H9 (cell line): ENCODE measurements around the gene TST. TPM values are rescaled to one million over a fixed set of nuclear protein-coding genes. Genes with fewer than 3 reads are reported as not detected.

ENCODE experiments used
- DNase-seq: peaks from one replicate; pipeline ENCODE4 v3.0.0-alpha.2; 2017
- H2AFZ ChIP-seq: one replicate; pipeline ENCODE4 v1.6.1; 2013; ENCODE audit warnings: mild to moderate bottlenecking, low read length, control low read depth, moderate library complexity
- H2AK5ac ChIP-seq: 2 replicates; pipeline ENCODE4 v1.6.1; 2013; ENCODE audit warnings: low read length, control low read depth, mixed read lengths; ENCODE audit not compliant: insufficient read length
- H2BK120ac ChIP-seq: one replicate; pipeline ENCODE4 v1.6.1; 2013; ENCODE audit warnings: low read depth, mild to moderate bottlenecking, low read length, control low read depth, inconsistent platforms; ENCODE audit not compliant: poor library complexity, severe bottlenecking
- H2BK12ac ChIP-seq: 2 replicates; pipeline ENCODE4 v1.6.1; 2013; ENCODE audit warnings: low read length, control low read depth, mixed read lengths, low read depth; ENCODE audit not compliant: insufficient read length
- H2BK15ac ChIP-seq: 2 replicates; pipeline ENCODE4 v1.6.1; 2013; ENCODE audit warnings: low read depth, low read length, control low read depth
- H2BK20ac ChIP-seq: one replicate; pipeline ENCODE4 v1.6.1; 2013; ENCODE audit warnings: low read depth, mild to moderate bottlenecking, low read length, control low read depth, inconsistent platforms; ENCODE audit not compliant: poor library complexity, severe bottlenecking
- H2BK5ac ChIP-seq: 2 replicates; pipeline ENCODE4 v1.6.1; 2013; ENCODE audit warnings: low read length, control low read depth, mixed read lengths; ENCODE audit not compliant: insufficient read length
- H3K14ac ChIP-seq: 2 replicates; pipeline ENCODE4 v1.6.1; 2013; ENCODE audit warnings: low read length, control low read depth; ENCODE audit not compliant: insufficient read depth
- H3K18ac ChIP-seq: 2 replicates; pipeline ENCODE4 v1.6.1; 2013; ENCODE audit warnings: low read depth, mild to moderate bottlenecking, mixed read lengths, low read length, control low read depth; ENCODE audit not compliant: insufficient read length
- H3K23ac ChIP-seq: 2 replicates; pipeline ENCODE4 v1.6.1; 2013; ENCODE audit warnings: low read length, control low read depth, mixed read lengths, low read depth; ENCODE audit not compliant: insufficient read length
- H3K23me2 ChIP-seq: 2 replicates; pipeline ENCODE4 v1.6.1; 2013; ENCODE audit warnings: low read depth, mild to moderate bottlenecking, mixed read lengths, low read length, control low read depth; ENCODE audit not compliant: insufficient read length, poor library complexity, severe bottlenecking
- H3K27ac ChIP-seq: 2 replicates; pipeline ENCODE4 v1.5.1; 2013; ENCODE audit warnings: low read length, control low read depth, mixed read lengths, low read depth; ENCODE audit not compliant: insufficient read length
- H3K27me3 ChIP-seq: 2 replicates; pipeline ENCODE4 v1.6.1; 2013; ENCODE audit warnings: low read length, control low read depth, inconsistent platforms; ENCODE audit not compliant: insufficient read depth
- H3K4ac ChIP-seq: 2 replicates; pipeline ENCODE4 v1.6.1; 2013; ENCODE audit warnings: low read depth, mild to moderate bottlenecking, control low read depth, inconsistent platforms, low read length, moderate library complexity
- H3K4me1 ChIP-seq: 2 replicates; pipeline ENCODE4 v1.6.1; 2013; ENCODE audit warnings: low read length, control low read depth, inconsistent platforms; ENCODE audit not compliant: insufficient read depth
- H3K4me2 ChIP-seq: 2 replicates; pipeline ENCODE4 v1.6.1; 2013; ENCODE audit warnings: low read length, control low read depth, mixed read lengths; ENCODE audit not compliant: insufficient read length, insufficient read depth
- H3K56ac ChIP-seq: 2 replicates; pipeline ENCODE4 v1.6.1; 2013; ENCODE audit warnings: low read depth, mild to moderate bottlenecking, mixed read lengths, low read length, control low read depth; ENCODE audit not compliant: insufficient read length
- H3K79me1 ChIP-seq: 2 replicates; pipeline ENCODE4 v1.6.1; 2013; ENCODE audit warnings: low read depth, mild to moderate bottlenecking, moderate library complexity, low read length, control low read depth, inconsistent platforms; ENCODE audit not compliant: insufficient read depth, poor library complexity, severe bottlenecking
- H3K79me2 ChIP-seq: 2 replicates; pipeline ENCODE4 v1.6.1; 2013; ENCODE audit warnings: low read length, control low read depth, inconsistent platforms; ENCODE audit not compliant: insufficient read depth
- H3K9ac ChIP-seq: 2 replicates; pipeline ENCODE4 v1.6.1; 2013; ENCODE audit warnings: low read length, control low read depth, mixed read lengths; ENCODE audit not compliant: insufficient read length; ENCODE audit errors: extremely low read depth
- H3K9me3 ChIP-seq: one replicate; pipeline ENCODE4 v1.6.1; 2013; ENCODE audit warnings: low read depth, low read length, inconsistent platforms; ENCODE audit not compliant: control insufficient read depth
- H3T11ph ChIP-seq: one replicate; pipeline ENCODE4 v1.6.1; 2013; ENCODE audit warnings: mild to moderate bottlenecking, low read length, control low read depth, inconsistent platforms
- H4K20me1 ChIP-seq: one replicate; pipeline ENCODE4 v1.6.1; 2013; ENCODE audit not compliant: control insufficient read depth, insufficient read length, insufficient read depth
- H4K5ac ChIP-seq: 2 replicates; pipeline ENCODE4 v1.6.1; 2013; ENCODE audit warnings: low read depth, mild to moderate bottlenecking, mixed read lengths, low read length, control low read depth; ENCODE audit not compliant: insufficient read length
- H4K8ac ChIP-seq: replicated peaks from 2 replicates; pipeline ENCODE4 v1.6.1; 2013; ENCODE audit warnings: low read length, control low read depth, mixed read lengths, low read depth; ENCODE audit not compliant: insufficient read length
- H4K91ac ChIP-seq: 2 replicates; pipeline ENCODE4 v1.6.1; 2013; ENCODE audit warnings: low read depth, mild to moderate bottlenecking, moderate library complexity, mixed read lengths, low read length, control low read depth; ENCODE audit not compliant: insufficient read length
- H3K27ac Mint-ChIP-seq, 3 experiments: 2 replicates in 2 of 3; 3 replicates in 1 of 3; pipeline ENCODE4 v1.8.0; 2020 to 2021; ENCODE audit warnings: mixed read lengths in 3 of 3, mild to moderate bottlenecking in 1 of 3, moderate library complexity in 1 of 3
- H3K27me3 Mint-ChIP-seq: 2 replicates; pipeline ENCODE4 v1.8.0; 2021; ENCODE audit warnings: low read depth, mild to moderate bottlenecking, moderate library complexity, mixed read lengths
- H3K36me3 Mint-ChIP-seq, 3 experiments: 2 replicates in 2 of 3; 3 replicates in 1 of 3; pipeline ENCODE4 v1.8.0; 2020 to 2021; ENCODE audit warnings: low read depth in 3 of 3, mixed read lengths in 3 of 3; ENCODE audit not compliant: insufficient read depth in 1 of 3
- H3K4me1 Mint-ChIP-seq, 2 experiments: 2 replicates each; pipeline ENCODE4 v1.8.0; 2020; ENCODE audit warnings: mixed read lengths in 2 of 2
- H3K4me3 Mint-ChIP-seq, 2 experiments: 2 replicates in 1 of 2; 3 replicates in 1 of 2; pipeline ENCODE4 v1.8.0; 2020 to 2021; ENCODE audit warnings: mild to moderate bottlenecking in 2 of 2, mixed read lengths in 2 of 2, moderate library complexity in 1 of 2
- H3K9me3 Mint-ChIP-seq, 2 experiments: 2 replicates in 1 of 2; 3 replicates in 1 of 2; pipeline ENCODE4 v1.8.0; 2020; ENCODE audit warnings: mild to moderate bottlenecking in 2 of 2, mixed read lengths in 2 of 2, moderate library complexity in 1 of 2
- WGBS: extraction: QIAGEN DNeasy Blood & Tissue Kit; methylation state at CpG from one replicate; pipeline ENCODE4 v1.1.7; 2013; ENCODE audit warnings: missing lambda C conversion rate, low lambda C conversion rate, mixed read lengths; ENCODE audit not compliant: insufficient read length; ENCODE audit errors: extremely low coverage; 5-methylcytosine and 5-hydroxymethylcytosine counted together
- total RNA-seq: library from RNA; stranded (reverse); gene quantifications from 2 replicates; pipeline ENCODE4 v1.2.1, GENCODE V29; 2021
- TF ChIP-seq, protein P1 (sequence below): fragments of 200-600 bp; sonication (generic); conservative IDR thresholded peaks from 3 replicates; pipeline ENCODE4 v1.8.0; 2021; ENCODE audit warnings: antibody characterized with exemption, mild to moderate bottlenecking

Gene TST
- total RNA-seq, 1 experiment from 2014 or later, result 31.9 TPM

- Mint-ChIP-seq H3K4me1 (peaks cover 12 to 18% of the 10 kb centered on the region in 2 experiments), H3K4me3 (no peak overlapping the region), H3K9me3 (no peaks in the 10 kb centered on the region), H3K27ac (no peak overlapping the region; a peak in 1 of 7 replicates), H3K36me3 (no peaks in the 10 kb centered on the region), H3K27me3 (peaks cover 28% of the 10 kb centered on the region)
- Histone ChIP-seq H2AK5ac (no peak overlapping the region), H3K27me3 (no peaks in the 10 kb centered on the region; the same call in 1 of the 2 replicates), H4K8ac (no peak overlapping the region), H2BK20ac (no peak overlapping the region), H2BK12ac (no peak overlapping the region), H4K91ac (no peak overlapping the region), H3K79me2 (no peaks in the 10 kb centered on the region), H3T11ph (no peak overlapping the region), H2AFZ (no peak overlapping the region), H3K23me2 (no peaks in the 10 kb centered on the region), H3K14ac (no peak overlapping the region), H3K4ac (no peak overlapping the region), H3K9me3 (no peaks in the 10 kb centered on the region), H3K27ac (no peak overlapping the region), H3K4me2 (no peak overlapping the region), H4K5ac (no peak overlapping the region), H4K20me1 (no peaks in the 10 kb centered on the region), H3K23ac (no peak overlapping the region), H2BK15ac (no peak overlapping the region), H3K9ac (no peak overlapping the region), H3K18ac (no peak overlapping the region), H2BK5ac (no peak overlapping the region), H3K79me1 (no peaks in the 10 kb centered on the region), H3K56ac (no peak overlapping the region), H2BK120ac (no peak overlapping the region), H3K4me1 (no peaks in the 10 kb centered on the region; the same call in 1 of the 2 replicates)
- no CpG with 5 or more reads among the region's 9 CpGs for WGBS
- TF ChIP-seq, protein P1, sequence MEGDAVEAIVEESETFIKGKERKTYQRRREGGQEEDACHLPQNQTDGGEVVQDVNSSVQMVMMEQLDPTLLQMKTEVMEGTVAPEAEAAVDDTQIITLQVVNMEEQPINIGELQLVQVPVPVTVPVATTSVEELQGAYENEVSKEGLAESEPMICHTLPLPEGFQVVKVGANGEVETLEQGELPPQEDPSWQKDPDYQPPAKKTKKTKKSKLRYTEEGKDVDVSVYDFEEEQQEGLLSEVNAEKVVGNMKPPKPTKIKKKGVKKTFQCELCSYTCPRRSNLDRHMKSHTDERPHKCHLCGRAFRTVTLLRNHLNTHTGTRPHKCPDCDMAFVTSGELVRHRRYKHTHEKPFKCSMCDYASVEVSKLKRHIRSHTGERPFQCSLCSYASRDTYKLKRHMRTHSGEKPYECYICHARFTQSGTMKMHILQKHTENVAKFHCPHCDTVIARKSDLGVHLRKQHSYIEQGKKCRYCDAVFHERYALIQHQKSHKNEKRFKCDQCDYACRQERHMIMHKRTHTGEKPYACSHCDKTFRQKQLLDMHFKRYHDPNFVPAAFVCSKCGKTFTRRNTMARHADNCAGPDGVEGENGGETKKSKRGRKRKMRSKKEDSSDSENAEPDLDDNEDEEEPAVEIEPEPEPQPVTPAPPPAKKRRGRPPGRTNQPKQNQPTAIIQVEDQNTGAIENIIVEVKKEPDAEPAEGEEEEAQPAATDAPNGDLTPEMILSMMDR, result no peak
- DNase-seq, result no peak
Measured at GRCh38 chr22:37044634-37045625, 25.7 kb upstream of the TST start.
